GM18951 (cell line): ENCODE results near the gene TDP2.
"Not testable (repeated sequence)": the region's sequence is repeated elsewhere in the genome, so short reads cannot be mapped to it uniquely, and the experiment has no call there.

Experiments
- POLR2A ChIP-seq: IDR thresholded peaks from 4 replicates; pipeline ENCODE4 v1.6.1; 2011; ENCODE audit warnings: mild to moderate bottlenecking; ENCODE audit not compliant: insufficient read length, insufficient read depth; ENCODE audit errors: extremely low read depth
- in situ Hi-C: fragments of 300-500 bp; cut with MboI; formaldehyde crosslinking; loops from one replicate; pipeline ENCODE4 v1.12.0; 2022; ENCODE audit warnings: low sequenced_read_pairs, mixed read lengths, inconsistent platforms; ENCODE audit not compliant: unreplicated experiment

TDP2 gene

GRCh38 chr6:24650365-24650764, 16.3 kb downstream of the TDP2 start:
- in situ Hi-C loops, result no loop called here
- TF ChIP-seq POLR2A, result no peak

- no peak for TF ChIP-seq POLR2A
- in situ Hi-C loops, result no loop called here
These were observed 17.0 kb downstream of the TDP2 start for GRCh38 chr6:24649691-24650090.

- TF ChIP-seq POLR2A, result no peak
- in situ Hi-C loops, result no loop called here
These were observed 18.4 kb downstream of the TDP2 start for GRCh38 chr6:24648276-24648675.

DNA sequence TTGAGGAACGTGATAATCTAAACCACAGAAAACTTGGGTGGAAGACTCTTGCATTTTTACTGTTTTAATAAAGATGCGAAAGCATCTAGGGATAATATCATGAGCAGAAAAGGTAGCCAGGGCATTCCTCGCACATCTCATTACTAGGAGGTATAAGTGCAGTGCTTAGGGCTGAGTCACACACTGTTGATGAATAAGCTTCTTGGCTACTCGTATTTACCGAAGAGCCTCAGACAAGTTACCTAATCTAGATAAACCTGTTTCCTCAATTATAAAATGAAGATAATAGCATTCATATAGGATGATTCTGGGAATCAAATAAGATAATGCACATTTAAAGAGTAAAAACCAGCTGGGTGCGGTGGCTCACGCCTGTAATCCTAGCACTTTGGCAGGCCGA, 19.9 kb downstream of the TDP2 start:
- in situ Hi-C loops, result no loop called here
- no peak for TF ChIP-seq POLR2A

- in situ Hi-C loops, result no loop called here
- TF ChIP-seq POLR2A, result no peak
These were observed 22.3 kb downstream of the TDP2 start for GRCh38 chr6:24644377-24644776.

DNA sequence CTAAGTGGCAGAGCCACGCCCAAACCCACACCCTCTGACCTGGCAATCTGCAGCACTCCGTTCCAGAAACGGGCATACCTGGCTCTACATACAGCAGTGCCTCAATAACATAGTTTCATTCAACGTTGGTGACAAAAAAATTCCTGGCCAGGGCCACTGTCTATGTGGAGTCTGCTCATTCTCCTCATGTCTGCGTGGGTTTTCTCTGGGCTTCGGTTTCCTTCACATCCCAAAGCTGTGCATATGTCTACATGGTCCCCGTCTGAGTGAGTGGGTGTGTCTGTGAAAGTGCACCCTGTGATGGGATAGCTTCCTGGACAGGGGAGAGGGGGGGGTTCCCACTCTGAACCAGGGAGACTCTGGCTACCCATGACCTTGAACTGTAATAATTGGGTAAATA, 22.8 kb downstream of the TDP2 start:
- no peak for TF ChIP-seq POLR2A
- in situ Hi-C loops, result no loop called here

DNA sequence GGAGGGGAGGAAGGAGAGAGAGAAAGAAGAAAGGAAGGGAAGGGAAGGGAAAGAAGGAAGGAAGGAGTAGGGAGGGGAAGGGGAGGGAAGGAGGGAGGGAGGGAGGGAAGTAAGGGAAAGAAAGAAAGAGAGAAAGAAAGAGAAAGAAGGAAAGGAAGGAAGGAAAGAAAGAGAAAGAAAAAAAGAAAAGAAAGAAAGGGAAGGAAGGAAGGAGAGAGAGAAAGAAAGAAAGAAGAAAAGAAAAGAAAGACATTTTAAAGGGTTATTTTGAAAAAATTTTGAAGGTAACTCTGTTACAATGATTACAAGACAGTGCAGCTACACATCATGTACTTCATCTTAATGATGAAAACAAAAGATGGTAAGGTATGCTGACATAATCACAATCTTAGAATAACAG, 24.6 kb downstream of the TDP2 start:
- TF ChIP-seq POLR2A, result no peak
- in situ Hi-C loops, result no loop called here

DNA sequence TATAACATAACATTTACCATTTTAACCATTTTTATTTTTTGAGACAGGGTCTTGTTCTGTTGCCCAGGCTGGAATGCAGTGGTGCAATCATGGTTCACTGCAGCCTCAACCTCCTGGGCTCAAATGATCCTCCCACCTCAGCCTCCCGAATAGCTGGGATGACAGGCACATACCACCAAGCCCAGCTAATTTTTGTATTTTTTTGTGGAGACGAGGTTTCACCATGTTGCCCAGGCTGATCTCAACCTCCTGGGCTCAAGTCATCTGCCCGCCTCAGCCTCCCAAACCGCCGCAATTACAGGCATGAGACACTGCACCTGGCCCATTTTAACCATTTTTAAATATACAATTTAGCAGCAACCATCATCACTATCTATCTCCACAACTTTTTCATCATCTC, 26.1 kb downstream of the TDP2 start:
- in situ Hi-C loops, result not testable (repeated sequence)

- TF ChIP-seq POLR2A, result no peak
- in situ Hi-C loops, result no loop called here
These were observed 26.5 kb downstream of the TDP2 start for GRCh38 chr6:24640166-24640565.

GRCh38 chr6:24636681-24637080, 30.0 kb downstream of the TDP2 start:
- in situ Hi-C loops, result no loop called here
- no peak for TF ChIP-seq POLR2A

GRCh38 chr6:24632573-24632972, 34.1 kb downstream of the TDP2 start:
- in situ Hi-C loops, result no loop called here
- no peak for TF ChIP-seq POLR2A

DNA sequence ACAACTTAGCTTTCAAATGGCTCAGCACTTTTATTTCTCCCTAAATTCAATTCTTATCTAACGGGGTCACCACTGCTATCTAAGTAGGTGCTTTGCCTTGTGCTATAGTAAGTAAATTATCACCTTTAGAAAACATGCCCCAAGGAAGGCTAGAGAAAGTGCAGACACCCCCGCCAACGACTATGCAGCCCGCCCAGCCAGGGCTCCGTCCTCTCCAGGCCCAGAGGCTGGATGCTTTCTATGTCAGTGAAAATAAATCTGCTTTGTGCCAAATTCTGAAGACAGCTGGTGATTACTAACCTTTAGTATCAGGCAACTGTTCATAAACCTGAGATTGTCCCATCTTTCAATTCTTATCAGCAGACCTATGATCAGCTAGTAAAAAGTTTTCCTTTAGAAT, 35.0 kb downstream of the TDP2 start:
- no peak for TF ChIP-seq POLR2A
- in situ Hi-C loops, result no loop called here

DNA sequence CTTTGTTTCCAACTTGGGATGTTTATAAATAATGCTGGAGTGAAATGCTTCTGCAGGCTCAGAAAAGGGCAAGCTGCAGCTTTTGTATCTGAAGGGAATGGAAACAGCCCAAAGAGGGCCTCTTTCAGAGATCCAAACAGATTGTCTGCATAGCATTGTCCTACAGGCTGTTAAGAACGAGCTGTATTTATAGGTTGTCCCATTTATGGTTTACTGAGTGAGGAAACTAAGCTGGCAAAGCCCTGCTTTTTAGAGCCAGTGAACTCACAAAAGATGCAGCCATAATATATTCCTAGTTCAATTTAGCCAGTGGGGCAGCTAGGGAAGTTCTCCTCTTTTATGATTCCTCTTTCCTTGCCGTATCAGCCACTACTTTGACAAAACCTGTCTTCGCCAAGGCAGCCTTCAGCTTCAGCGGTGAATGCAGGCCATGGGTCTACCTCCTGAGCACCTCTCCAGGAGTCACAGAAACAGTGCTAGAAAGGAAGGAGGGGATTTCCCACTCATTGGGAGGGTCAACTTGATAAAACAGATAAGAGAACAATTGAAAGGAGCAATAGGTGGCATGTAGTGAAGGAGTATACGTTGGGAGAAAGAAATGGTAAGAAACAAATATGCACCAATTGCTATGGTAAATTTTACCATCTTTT, 35.7 kb downstream of the TDP2 start:
- TF ChIP-seq POLR2A, result no peak
- in situ Hi-C loops, result no loop called here

DNA sequence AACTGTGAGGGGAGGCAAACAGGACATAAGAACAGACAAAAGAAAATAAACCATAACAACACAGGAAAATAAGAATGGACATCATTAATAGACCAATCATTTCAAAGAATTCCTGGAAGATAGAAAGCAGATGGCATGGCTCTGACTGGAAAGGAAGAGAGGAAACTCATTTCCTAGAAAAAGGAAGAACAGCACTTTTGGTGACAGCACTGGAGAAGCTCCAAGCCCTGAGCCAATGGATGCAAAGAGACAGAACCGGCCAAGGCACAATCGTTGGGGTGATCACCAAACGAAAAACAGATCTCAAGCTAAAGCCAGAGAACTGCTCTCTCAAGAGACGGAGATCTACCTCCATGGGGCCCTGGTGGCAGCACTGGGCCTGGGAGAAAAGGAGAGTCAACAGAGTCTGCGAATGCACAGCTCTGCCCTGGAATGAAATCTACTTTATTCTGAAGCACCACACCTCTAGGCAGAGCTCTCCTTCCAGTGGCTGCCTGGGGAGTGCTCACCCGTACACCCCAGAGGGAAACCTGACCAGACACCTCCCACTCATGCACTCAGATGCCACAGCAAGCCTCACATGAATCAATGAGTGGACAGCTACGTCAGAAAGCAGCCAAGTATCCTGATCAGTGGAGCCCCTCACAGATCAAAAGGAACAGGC, 44.9 kb downstream of the TDP2 start:
- TF ChIP-seq POLR2A, result no peak
- in situ Hi-C loops, result no loop called here
